Uterus (tissue), 4 donors: ENCODE data around the gene MYOM3. TPM values are rescaled to one million over a fixed set of nuclear protein-coding genes. Genes with fewer than 3 reads are reported as not detected.
"Not testable (repeated sequence)": the region's sequence is repeated elsewhere in the genome, so short reads cannot be mapped to it uniquely, and the experiment has no call there.

Experiments
- DNase-seq, 2 donors: peaks; one replicate each; pipeline ENCODE4 v3.0.0-alpha.2; 2019 to 2020
- H3K27ac ChIP-seq, 2 donors: fragments of 200-600 bp; sonication (generic); 1 replicate in 1 of 2; 2 replicates in 1 of 2; pipeline ENCODE4 v1.5.1; 2016 to 2018
- H3K27me3 ChIP-seq, 2 donors: fragments of 200-600 bp; sonication (generic); one replicate each; pipeline ENCODE4 v1.5.1; 2018 to 2019; ENCODE audit warnings: control low read depth in 1 of 2
- H3K36me3 ChIP-seq, 2 donors: fragments of 200-600 bp; sonication (generic); one replicate each; pipeline ENCODE4 v1.5.1; 2019; ENCODE audit warnings: control low read depth in 1 of 2
- H3K4me1 ChIP-seq, 2 donors: fragments of 200-600 bp; sonication (generic); one replicate each; pipeline ENCODE4 v1.5.1; 2018 to 2019; ENCODE audit warnings: control low read depth in 1 of 2
- H3K4me3 ChIP-seq, 2 donors: fragments of 200-600 bp; sonication (generic); 1 replicate in 1 of 2; 2 replicates in 1 of 2; pipeline ENCODE4 v1.5.1; 2018 to 2019; ENCODE audit warnings: mild to moderate bottlenecking in 1 of 2
- H3K9me3 ChIP-seq, 2 donors: fragments of 200-600 bp; sonication (generic); one replicate each; pipeline ENCODE4 v1.5.1; 2019; ENCODE audit warnings: control low read depth in 1 of 2
- CTCF ChIP-seq, 4 experiments: fragments of 200-600 bp in 2 of 4; fragments of 450-650 bp in 2 of 4; sonication (generic) in 2 of 4; IDR thresholded peaks; one replicate each; pipeline ENCODE4 v1.5.1; 2016 to 2019; ENCODE audit warnings: antibody characterized with exemption in 4 of 4, mild to moderate bottlenecking in 2 of 4, moderate library complexity in 1 of 4
- POLR2A ChIP-seq, 2 donors: fragments of 450-650 bp; IDR thresholded peaks; one replicate each; pipeline ENCODE4 v1.6.1; 2016; ENCODE audit warnings: antibody characterized with exemption in 2 of 2, mild to moderate bottlenecking in 1 of 2, moderate library complexity in 1 of 2
- intact Hi-C: fragments of 100-400 bp; cut with DNase I; formaldehyde crosslinking; loops from one replicate; pipeline ENCODE4 v1.15.1; 2023; ENCODE audit warnings: low total_unique reads
- total RNA-seq, 4 donors: library from RNA; depleted of rRNA in 3 of 4; stranded (reverse); fragments of >200 nt in 3 of 4; gene quantifications; one replicate each; pipeline versions ENCODE4 v1.1.0 to v1.2.4, GENCODE V29; 2014 to 2023
- donor health status: DM: yes; HTN: yes; CAD: no.

The MYOM3 gene
- total RNA-seq, 4 donors from 2014 or later: under 0.01 to 0.90 (median 0.79) TPM; not detected in 1

GRCh38 chr1:24009406-24009805 is 102.5 kb downstream of the MYOM3 start:
- H3K9me3 ChIP-seq: no peaks in the 10 kb centered on the region
- intact Hi-C loops: no loop called here
- no peaks in the 10 kb centered on the region for H3K4me1 ChIP-seq
- H3K4me3 ChIP-seq: no peak overlapping the region
- H3K27ac ChIP-seq: no peak overlapping the region
- H3K27me3 ChIP-seq: no peaks in the 10 kb centered on the region
- no peak for DNase-seq
- H3K36me3 ChIP-seq: no peaks in the 10 kb centered on the region
- TF ChIP-seq CTCF (IDR thresholded peaks at IDR 0.05) (no peak), POLR2A (IDR thresholded peaks at IDR 0.05) (no peak)

- H3K4me3 ChIP-seq, H3K9me3 ChIP-seq, H3K27ac ChIP-seq, DNase-seq, intact Hi-C loops, H3K36me3 ChIP-seq, H3K27me3 ChIP-seq, H3K4me1 ChIP-seq: not testable (repeated sequence)
Observed at GRCh38 chr1:24008574-24009184, 103.3 kb downstream of the MYOM3 start.

GRCh38 chr1:24007079-24007478 is 104.9 kb downstream of the MYOM3 start:
- DNase-seq: no peak
- Histone ChIP-seq H3K4me1 (no peaks in the 10 kb centered on the region), H3K36me3 (no peaks in the 10 kb centered on the region), H3K27ac (no peak overlapping the region), H3K9me3 (no peaks in the 10 kb centered on the region), H3K4me3 (no peak overlapping the region), H3K27me3 (no peaks in the 10 kb centered on the region)
- intact Hi-C loops: no loop called here
- TF ChIP-seq CTCF (IDR thresholded peaks at IDR 0.05): no peak
- TF ChIP-seq POLR2A (IDR thresholded peaks at IDR 0.05): no peak

Other genes starting within 250 kb of the MYOM3 start
- 10 to 100 TPM in 3 of 4 donors, 1 to 10 TPM in 1; 1.8 to 50.0 (median 23.0) TPM for gene FUCA1, start 243.8 kb downstream of the MYOM3 start, total RNA-seq
- gene CNR2, start 198.8 kb downstream of the MYOM3 start, total RNA-seq: under 1 TPM in 1 of 4 donors, not detected in 3; 0.14 TPM
- 100 to 1,000 TPM in 3 of 4 donors, 10 to 100 TPM in 1; 44.8 to 187 (median 122) TPM for gene PNRC2, start 152.3 kb downstream of the MYOM3 start, total RNA-seq
- 100 to 1,000 TPM; 105 to 198 (median 162) TPM for gene SRSF10, start 131.8 kb downstream of the MYOM3 start, total RNA-seq
- under 1 TPM in 2 of 4 donors, not detected in 2; 0.21 to 0.37 TPM for gene IL22RA1, start 31.0 kb upstream of the MYOM3 start, total RNA-seq
- 1 to 10 TPM in 2 of 4 donors, under 1 TPM in 1, not detected in 1; 0.29 to 2.6 (median 1.3) TPM for gene IFNLR1, start 75.2 kb upstream of the MYOM3 start, total RNA-seq
- gene GRHL3, start 207.2 kb upstream of the MYOM3 start, total RNA-seq: under 1 TPM in 2 of 4 donors, not detected in 2; 0.15 to 0.35 TPM